ENCODE data around the gene LRCH1. TPM values are rescaled to one million over a fixed set of nuclear protein-coding genes. Genes with fewer than 3 reads are reported as not detected.

The LRCH1 gene
- total and polyA plus RNA-seq, 2 experiments from 2014 or later: 4.7 to 5.0 TPM

- Histone ChIP-seq H3K36me3 (ENCODE audit: low read depth) (no peaks in the 10 kb centered on the region), H4K20me1 (ENCODE audit: insufficient read depth) (no peaks in the 10 kb centered on the region), H3K4me1 (ENCODE audit: insufficient read depth) (peaks cover 7% of the 10 kb centered on the region; the same call in 1 of the 2 replicates), H3K27ac (no peak overlapping the region), H3K9me2 (ENCODE audit: insufficient read depth) (no peaks in the 10 kb centered on the region), H3K9me3 (ENCODE audit: low read depth) (no peaks in the 10 kb centered on the region), H3K27me3 (replicated peaks; ENCODE audit: insufficient read depth) (peaks cover 11% of the 10 kb centered on the region; the same call in 1 of the 2 replicates), H3K4me2 (ENCODE audit: unreplicated experiment) (no peak overlapping the region), H3K4me3 (no peak overlapping the region), H3K79me2 (ENCODE audit: insufficient read depth) (no peaks in the 10 kb centered on the region), H3F3A (ENCODE audit: insufficient read depth) (peaks cover 19% of the 10 kb centered on the region; the same call in 1 of the 2 replicates), H3K9ac (no peak overlapping the region), H2AFZ (no peak overlapping the region)
- WGBS, 2 experiments (ENCODE audit: low coverage in 1 of 2, low lambda C conversion rate in 2 of 2, missing lambda C conversion rate in 2 of 2): 58 to 63% methylated on average over 7 of the region's 7 CpGs
- DNase-seq: no peak
- in situ Hi-C loops (cut with MboI): no loop called here
- TF ChIP-seq EZH2 (IDR thresholded peaks at IDR 0.05; ENCODE audit: insufficient read depth, poor library complexity, severe bottlenecking) (no peak), EZH2phosphoT487 (IDR thresholded peaks at IDR 0.05; ENCODE audit: insufficient read depth, low read depth) (no peak)
Measured at GRCh38 chr13:46526100-46526735, 26.8 kb upstream of the LRCH1 start.

GRCh38 chr13:46526740-46527139, 26.2 kb upstream of the LRCH1 start:
- Histone ChIP-seq H3K9me2 (ENCODE audit: insufficient read depth) (no peaks in the 10 kb centered on the region), H3K27me3 (replicated peaks; ENCODE audit: insufficient read depth) (peaks cover 11% of the 10 kb centered on the region; the same call in 1 of the 2 replicates), H3K27ac (no peak overlapping the region), H3K4me3 (no peak overlapping the region), H3K4me1 (ENCODE audit: insufficient read depth) (peaks cover 7% of the 10 kb centered on the region; the same call in 1 of the 2 replicates), H3K9me3 (ENCODE audit: low read depth) (no peaks in the 10 kb centered on the region), H3K4me2 (ENCODE audit: unreplicated experiment) (no peak overlapping the region), H4K20me1 (ENCODE audit: insufficient read depth) (no peaks in the 10 kb centered on the region), H3F3A (ENCODE audit: insufficient read depth) (peaks cover 20% of the 10 kb centered on the region; the same call in 1 of the 2 replicates), H3K36me3 (ENCODE audit: low read depth) (no peaks in the 10 kb centered on the region), H2AFZ (no peak overlapping the region), H3K9ac (no peak overlapping the region), H3K79me2 (ENCODE audit: insufficient read depth) (no peaks in the 10 kb centered on the region)
- DNase-seq: no peak
- 34 to 36% methylated on average over 3 of the region's 3 CpGs for WGBS, 2 experiments (ENCODE audit: low coverage in 1 of 2, low lambda C conversion rate in 2 of 2, missing lambda C conversion rate in 2 of 2)
- TF ChIP-seq EZH2phosphoT487 (IDR thresholded peaks at IDR 0.05; ENCODE audit: insufficient read depth, low read depth) (no peak), EZH2 (IDR thresholded peaks at IDR 0.05; ENCODE audit: insufficient read depth, poor library complexity, severe bottlenecking) (no peak)
- in situ Hi-C loops (cut with MboI): no loop called here

- no peaks in the 10 kb centered on the region for H3K36me3 ChIP-seq (ENCODE audit: low read depth)
- H3K79me2 ChIP-seq (ENCODE audit: insufficient read depth): no peaks in the 10 kb centered on the region
- DNase-seq: no peak
- peaks cover 11% of the 10 kb centered on the region; the same call in 1 of the 2 replicates for H3K27me3 ChIP-seq (replicated peaks; ENCODE audit: insufficient read depth)
- no peak overlapping the region for H3K4me2 ChIP-seq (ENCODE audit: unreplicated experiment)
- in situ Hi-C loops (cut with MboI): no loop called here
- H4K20me1 ChIP-seq (ENCODE audit: insufficient read depth): no peaks in the 10 kb centered on the region
- H3K4me1 ChIP-seq (ENCODE audit: insufficient read depth): peaks cover 7% of the 10 kb centered on the region; the same call in 1 of the 2 replicates
- no peak overlapping the region for H3K9ac ChIP-seq
- no peak overlapping the region for H3K27ac ChIP-seq
- TF ChIP-seq EZH2phosphoT487 (IDR thresholded peaks at IDR 0.05; ENCODE audit: insufficient read depth, low read depth) (no peak), EZH2 (IDR thresholded peaks at IDR 0.05; ENCODE audit: insufficient read depth, poor library complexity, severe bottlenecking) (no peak)
- no peak overlapping the region for H2AFZ ChIP-seq
- H3K9me2 ChIP-seq (ENCODE audit: insufficient read depth): no peaks in the 10 kb centered on the region
- WGBS, 2 experiments (ENCODE audit: low coverage in 1 of 2, low lambda C conversion rate in 2 of 2, missing lambda C conversion rate in 2 of 2): 50 to 65% methylated on average over 2 of the region's 2 CpGs
- no peak overlapping the region for H3K4me3 ChIP-seq
- H3K9me3 ChIP-seq (ENCODE audit: low read depth): no peaks in the 10 kb centered on the region
- peaks cover 20% of the 10 kb centered on the region; the same call in 1 of the 2 replicates for H3F3A ChIP-seq (ENCODE audit: insufficient read depth)
Measured at GRCh38 chr13:46527237-46527636, 25.7 kb upstream of the LRCH1 start.

- Histone ChIP-seq H4K20me1 (ENCODE audit: insufficient read depth) (no peaks in the 10 kb centered on the region), H2AFZ (no peak overlapping the region), H3F3A (ENCODE audit: insufficient read depth) (peaks cover 17% of the 10 kb centered on the region; the same call in 1 of the 2 replicates), H3K4me3 (no peak overlapping the region), H3K4me2 (ENCODE audit: unreplicated experiment) (no peak overlapping the region), H3K4me1 (ENCODE audit: insufficient read depth) (peaks cover 7% of the 10 kb centered on the region; the same call in 1 of the 2 replicates), H3K27ac (no peak overlapping the region), H3K9me2 (ENCODE audit: insufficient read depth) (no peaks in the 10 kb centered on the region), H3K79me2 (ENCODE audit: insufficient read depth) (no peaks in the 10 kb centered on the region), H3K9me3 (ENCODE audit: low read depth) (no peaks in the 10 kb centered on the region), H3K9ac (no peak overlapping the region), H3K36me3 (ENCODE audit: low read depth) (no peaks in the 10 kb centered on the region), H3K27me3 (replicated peaks; ENCODE audit: insufficient read depth) (peaks cover 5% of the 10 kb centered on the region; the same call in 1 of the 2 replicates)
- WGBS, 2 experiments (ENCODE audit: low coverage in 1 of 2, low lambda C conversion rate in 2 of 2, missing lambda C conversion rate in 2 of 2): 66 to 78% methylated on average over 4 of the region's 4 CpGs
- in situ Hi-C loops (cut with MboI): no loop called here
- TF ChIP-seq EZH2phosphoT487 (IDR thresholded peaks at IDR 0.05; ENCODE audit: insufficient read depth, low read depth) (no peak), EZH2 (IDR thresholded peaks at IDR 0.05; ENCODE audit: insufficient read depth, poor library complexity, severe bottlenecking) (no peak)
- DNase-seq: no peak
Measured at GRCh38 chr13:46529216-46529919, 23.6 kb upstream of the LRCH1 start.
